ENCODE data around the gene URGCP. TPM values are rescaled to one million over a fixed set of nuclear protein-coding genes. Genes with fewer than 3 reads are reported as not detected.

The URGCP gene
- total RNA-seq, 1 experiment from 2014 or later, result 19.5 TPM

GRCh38 chr7:43943417-43944187 is 37.2 kb upstream of the URGCP start:
- Mint-ChIP-seq H3K4me1 (peaks cover 7% of the 10 kb centered on the region), H3K27ac (no peak overlapping the region), H3K4me3 (no peak overlapping the region), H3K9me3 (no peaks in the 10 kb centered on the region), H3K27me3 (ENCODE audit: low read depth) (no peaks in the 10 kb centered on the region), H3K36me3 (no peaks in the 10 kb centered on the region)
- ChIA-PET POLR2A (no interaction called here), CTCF (interaction anchor here (0.6 to 3.6 kb wide), 11 partner anchors 11 to 480 kb away, joined by 3 to 16 read pairs (median 5); partner anchors contain the start of genes MRPS24, STK17A and UBE2D4)
- TF ChIP-seq FOXK1 (CRISPR knock-in tag; IDR thresholded peaks at IDR 0.05) (no peak), ZSCAN18 (CRISPR knock-in tag; IDR thresholded peaks at IDR 0.05) (no peak), ZNF138 (CRISPR knock-in tag; conservative IDR thresholded peaks at IDR 0.05) (no peak), SMAD4 (CRISPR knock-in tag; IDR thresholded peaks at IDR 0.05) (no peak), ZMAT4 (CRISPR knock-in tag; IDR thresholded peaks at IDR 0.05) (no peak), KAT7 (CRISPR knock-in tag; IDR thresholded peaks at IDR 0.05; ENCODE audit: borderline replicate concordance) (no peak), USF2 (CRISPR knock-in tag; IDR thresholded peaks at IDR 0.05) (no peak), MLX (CRISPR knock-in tag; IDR thresholded peaks at IDR 0.05) (no peak)
- ATAC-seq, result no peak
- no peak for DNase-seq (ENCODE audit: low spot score)

GRCh38 chr7:43942997-43943396 is 36.6 kb upstream of the URGCP start:
- ChIA-PET CTCF (interaction anchor here (1.1 to 3.6 kb wide), 9 partner anchors 11 to 480 kb away, joined by 3 to 16 read pairs (median 6); partner anchors contain the start of genes MRPS24, STK17A and UBE2D4), POLR2A (no interaction called here)
- Mint-ChIP-seq H3K4me1 (peaks cover 2% of the 10 kb centered on the region), H3K9me3 (no peaks in the 10 kb centered on the region), H3K4me3 (no peak overlapping the region), H3K27ac (no peak overlapping the region), H3K27me3 (ENCODE audit: low read depth) (no peaks in the 10 kb centered on the region), H3K36me3 (no peaks in the 10 kb centered on the region)
- ATAC-seq (peak; percentile 58), DNase-seq (ENCODE audit: low spot score) (no peak)
- TF ChIP-seq IRF2 (CRISPR knock-in tag; IDR thresholded peaks at IDR 0.05; ENCODE audit: borderline replicate concordance, low read depth) (no peak), ZNF532 (CRISPR knock-in tag; IDR thresholded peaks at IDR 0.05; ENCODE audit: borderline replicate concordance) (no peak), ZNF232 (CRISPR knock-in tag; IDR thresholded peaks at IDR 0.05) (no peak), NR1H2 (CRISPR knock-in tag; IDR thresholded peaks at IDR 0.05) (no peak), ATF6 (CRISPR knock-in tag; IDR thresholded peaks at IDR 0.05) (no peak), CBFB (CRISPR knock-in tag; IDR thresholded peaks at IDR 0.05; ENCODE audit: low read depth) (no peak), ARID4B (CRISPR knock-in tag; IDR thresholded peaks at IDR 0.05; ENCODE audit: borderline replicate concordance) (no peak), PREB (CRISPR knock-in tag; IDR thresholded peaks at IDR 0.05; ENCODE audit: borderline replicate concordance) (no peak), JUN (CRISPR knock-in tag; IDR thresholded peaks at IDR 0.05) (no peak)

Measured in WTC11 (cell line).